Heart left ventricle (tissue), 13 donors: ENCODE data around the gene IGIP.

Experiments
- POLR2A ChIP-seq, 2 donors: fragments of 450-650 bp; IDR thresholded peaks; one replicate each; pipeline ENCODE4 v1.6.1; 2017; ENCODE audit warnings: antibody characterized with exemption in 2 of 2, mild to moderate bottlenecking in 2 of 2, moderate library complexity in 2 of 2
- TF ChIP-seq, protein P1 (sequence below), 12 donors: fragments of 200-600 bp; sonication (generic) in 4 of 12; IDR thresholded peaks; one replicate each; pipeline versions ENCODE4 v1.5.0 to v1.8.0; 2018 to 2022; ENCODE audit warnings: antibody characterized with exemption in 12 of 12, mild to moderate bottlenecking in 5 of 12
- donor health status: ischemic (EF 13 %, LVEDD 7.1; RV severe dilation, severe dysfunction).
- donor health status: DM: no; HTN: yes; CAD: no.
- donor health status: DM: no; HTN: no; CAD: no.
- donor health status: ischemic (EF 25% LVEDD 6.9; RV normal size, moderate dysfunction).
- donor health status: ischemic (EF 25% LVEDD 5.7; RV mildly dilated, moderate dysfunction).
- donor health status: ischemic (EF 35%, LVEDD 5.7; RV mildly dilated, moderate dysfunction).
- donor health status: nonischemic (EF 11% LVEDD 7.7; RV severe dilation, severe dysfunction).
- donor health status: DM: yes; HTN: yes; CAD: no.
- donor health status: PGD.
- donor health status: ischemic (EF 29% LVEDD 5.4; RV normal size, mild dysfunction).
- donor health status: nonischemic (EF 23%, LVEDD 6.1; RV moderate dilation, normal function).

- TF ChIP-seq, protein P1, sequence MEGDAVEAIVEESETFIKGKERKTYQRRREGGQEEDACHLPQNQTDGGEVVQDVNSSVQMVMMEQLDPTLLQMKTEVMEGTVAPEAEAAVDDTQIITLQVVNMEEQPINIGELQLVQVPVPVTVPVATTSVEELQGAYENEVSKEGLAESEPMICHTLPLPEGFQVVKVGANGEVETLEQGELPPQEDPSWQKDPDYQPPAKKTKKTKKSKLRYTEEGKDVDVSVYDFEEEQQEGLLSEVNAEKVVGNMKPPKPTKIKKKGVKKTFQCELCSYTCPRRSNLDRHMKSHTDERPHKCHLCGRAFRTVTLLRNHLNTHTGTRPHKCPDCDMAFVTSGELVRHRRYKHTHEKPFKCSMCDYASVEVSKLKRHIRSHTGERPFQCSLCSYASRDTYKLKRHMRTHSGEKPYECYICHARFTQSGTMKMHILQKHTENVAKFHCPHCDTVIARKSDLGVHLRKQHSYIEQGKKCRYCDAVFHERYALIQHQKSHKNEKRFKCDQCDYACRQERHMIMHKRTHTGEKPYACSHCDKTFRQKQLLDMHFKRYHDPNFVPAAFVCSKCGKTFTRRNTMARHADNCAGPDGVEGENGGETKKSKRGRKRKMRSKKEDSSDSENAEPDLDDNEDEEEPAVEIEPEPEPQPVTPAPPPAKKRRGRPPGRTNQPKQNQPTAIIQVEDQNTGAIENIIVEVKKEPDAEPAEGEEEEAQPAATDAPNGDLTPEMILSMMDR (IDR thresholded peaks at IDR 0.05): peak in 4 of 12 donors; percentile 18 to 37 (median 21)
- no peak for TF ChIP-seq POLR2A (IDR thresholded peaks at IDR 0.05)
Observed at GRCh38 chr5:140118302-140118936, 7.3 kb upstream of the IGIP start.
